ENCODE results near the gene RPL29. TPM values are rescaled to one million over a fixed set of nuclear protein-coding genes. Genes with fewer than 3 reads are reported as not detected.
A peak's percentile ranks its signal among the peaks of the same experiment; 100 is the strongest.
"Not testable (repeated sequence)": the region's sequence is repeated elsewhere in the genome, so short reads cannot be mapped to it uniquely, and the experiment has no call there.

RPL29 gene
- 1,471 and 1,533 TPM in 2 replicates for total RNA-seq
- long read RNA-seq, transcript RPL29-209 (4 exons, 713 nt): minor isoform, 5 of 528 reads
- long read RNA-seq, transcript RPL29-201 (4 exons, 723 nt): major isoform, 476 of 528 reads
- long read RNA-seq, partial matches to known transcripts: 40 of 528 reads
- long read RNA-seq, other reads (novel, unspliced or antisense): 3 of 528 reads

DNA sequence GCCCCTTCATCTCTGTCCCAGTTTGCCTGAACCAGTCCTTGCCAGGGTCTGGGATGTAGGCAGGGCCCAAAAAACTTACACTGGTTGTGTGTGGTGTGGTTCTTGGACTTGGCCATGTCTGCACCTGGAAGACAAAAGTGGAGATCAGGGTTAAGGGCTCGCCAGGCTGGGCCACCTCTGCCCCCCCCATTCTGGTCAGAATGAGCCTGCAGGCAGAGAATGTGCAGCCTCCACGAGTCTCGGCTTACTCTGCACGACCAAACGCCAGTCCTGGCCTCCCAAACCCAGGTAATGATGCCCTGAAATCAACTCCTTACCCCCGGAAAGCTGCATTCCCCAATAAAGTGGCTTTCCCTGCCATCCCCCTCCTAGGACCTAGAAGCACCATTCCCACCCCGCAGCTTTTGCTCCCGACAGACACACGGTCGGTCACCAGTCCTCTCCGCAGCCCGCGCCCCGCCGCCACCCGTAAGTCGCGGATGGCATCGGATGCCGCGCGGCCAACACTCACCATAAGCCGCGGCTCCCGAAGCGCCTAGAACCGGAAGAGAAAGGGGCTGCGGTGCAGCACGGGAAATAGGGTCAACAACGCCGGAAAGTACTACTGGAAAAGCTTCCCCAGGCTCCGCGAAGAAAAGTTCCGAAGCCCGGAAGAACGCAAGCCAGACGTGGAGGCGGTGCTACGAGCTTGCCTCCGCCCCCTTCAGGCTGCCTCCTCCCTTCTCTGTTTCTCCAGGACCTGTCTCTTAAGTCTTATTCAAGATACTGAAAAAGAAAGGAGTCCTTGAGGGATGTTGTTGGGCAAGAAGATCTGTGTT is at the start of gene RPL29:
Gene RPL29, minus strand, starts transcription at position 550 of the 818 bp plus-strand sequence. Its CDS starts 434 bp downstream, at position 116.
- Mint-ChIP-seq H3K36me3 (ENCODE audit: low read depth) (peaks cover 36% of the 10 kb centered on the region), H3K4me1 (peaks cover 42% of the 10 kb centered on the region)

GRCh38 chr3:52044869-52045619 is 49.3 kb upstream of the RPL29 start:
- H3K27me3 Mint-ChIP-seq (ENCODE audit: low read depth): no peaks in the 10 kb centered on the region
- H3K27ac Mint-ChIP-seq (ENCODE audit: unreplicated experiment): peak overlapping the region; percentile 81
- H3K9me3 Mint-ChIP-seq: no peaks in the 10 kb centered on the region
- H3K4me1 Mint-ChIP-seq: peaks cover 30% of the 10 kb centered on the region
- no peak for TF ChIP-seq CTCF (conservative IDR thresholded peaks at IDR 0.05)
- no peaks in the 10 kb centered on the region for H3K36me3 Mint-ChIP-seq (ENCODE audit: low read depth)
- H3K4me3 Mint-ChIP-seq: peak overlapping the region; percentile 76
- no peak for DNase-seq (ENCODE audit: low read depth, low spot score)

More for the DNA sequence above, at the start of gene RPL29:
- peak within 1 kb of the TSS; percentile 100 for H3K4me3 Mint-ChIP-seq
- DNase-seq (ENCODE audit: low read depth, low spot score): peak; percentile 85
- peaks cover 35% of the 10 kb centered on the region for H3K27me3 Mint-ChIP-seq (ENCODE audit: low read depth)
- peaks cover 2% of the 10 kb centered on the region for H3K9me3 Mint-ChIP-seq
- peak; percentile 23 for TF ChIP-seq CTCF (conservative IDR thresholded peaks at IDR 0.05)
- peak within 1 kb of the TSS; percentile 100 for H3K27ac Mint-ChIP-seq (ENCODE audit: unreplicated experiment)

DNA sequence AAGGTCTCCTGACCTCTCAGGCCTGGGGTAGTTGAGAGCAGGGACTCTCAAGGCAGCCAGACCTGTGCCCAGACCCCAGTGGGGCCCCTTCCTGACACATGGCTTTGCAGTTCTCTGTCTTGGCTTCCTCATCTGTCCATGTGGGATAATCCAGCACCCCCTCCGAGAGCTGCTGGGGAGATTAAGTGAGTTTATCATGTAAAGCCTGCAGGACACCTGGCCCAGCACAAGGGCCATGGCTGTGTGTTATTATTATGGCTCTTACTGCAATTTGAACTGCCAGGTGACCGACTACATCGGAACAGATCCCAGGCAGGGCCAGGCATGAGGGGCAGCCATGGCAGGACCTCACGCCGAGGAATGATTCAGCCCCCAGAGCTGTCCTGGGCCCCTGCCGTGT is 48.1 kb upstream of the RPL29 start:
- no peak for TF ChIP-seq CTCF (conservative IDR thresholded peaks at IDR 0.05)
- Mint-ChIP-seq H3K36me3 (ENCODE audit: low read depth) (no peaks in the 10 kb centered on the region), H3K9me3 (no peaks in the 10 kb centered on the region), H3K27me3 (ENCODE audit: low read depth) (no peaks in the 10 kb centered on the region), H3K4me3 (no peak overlapping the region), H3K27ac (ENCODE audit: unreplicated experiment) (no peak overlapping the region), H3K4me1 (peaks cover 38% of the 10 kb centered on the region)
- DNase-seq (ENCODE audit: low read depth, low spot score): no peak

- H3K27me3 Mint-ChIP-seq (ENCODE audit: low read depth); H3K4me3 Mint-ChIP-seq; DNase-seq (ENCODE audit: low read depth, low spot score); H3K9me3 Mint-ChIP-seq; H3K27ac Mint-ChIP-seq (ENCODE audit: unreplicated experiment); H3K36me3 Mint-ChIP-seq (ENCODE audit: low read depth): not testable (repeated sequence)
- peaks cover 38% of the 10 kb centered on the region for H3K4me1 Mint-ChIP-seq
Observed at GRCh38 chr3:52043039-52043438, 47.3 kb upstream of the RPL29 start.

- no peaks in the 10 kb centered on the region for H3K36me3 Mint-ChIP-seq (ENCODE audit: low read depth)
- H3K27me3 Mint-ChIP-seq (ENCODE audit: low read depth): no peaks in the 10 kb centered on the region
- H3K4me1 Mint-ChIP-seq: peaks cover 32% of the 10 kb centered on the region
- DNase-seq (ENCODE audit: low read depth, low spot score): no peak
- peak overlapping the region; percentile 32 for H3K4me3 Mint-ChIP-seq
- peak overlapping the region; percentile 43 for H3K27ac Mint-ChIP-seq (ENCODE audit: unreplicated experiment)
- TF ChIP-seq CTCF (conservative IDR thresholded peaks at IDR 0.05): no peak
- no peaks in the 10 kb centered on the region for H3K9me3 Mint-ChIP-seq
Observed at GRCh38 chr3:52041118-52041731, 45.5 kb upstream of the RPL29 start.

Data from neural crest cell (in vitro differentiated cells).